HG03469 (cell line): ENCODE results near the gene TMEM94.
"Not testable (repeated sequence)": the region's sequence is repeated elsewhere in the genome, so short reads cannot be mapped to it uniquely, and the experiment has no call there.

Source experiments
- ATAC-seq: cut with Tn5 transposase; IDR thresholded peaks from one replicate; pipeline ENCODE4 v1.9.1; 2021; ENCODE audit warnings: mild to moderate bottlenecking, moderate library complexity, moderate number of reproducible peaks; ENCODE audit not compliant: unreplicated experiment

TMEM94 gene

DNA sequence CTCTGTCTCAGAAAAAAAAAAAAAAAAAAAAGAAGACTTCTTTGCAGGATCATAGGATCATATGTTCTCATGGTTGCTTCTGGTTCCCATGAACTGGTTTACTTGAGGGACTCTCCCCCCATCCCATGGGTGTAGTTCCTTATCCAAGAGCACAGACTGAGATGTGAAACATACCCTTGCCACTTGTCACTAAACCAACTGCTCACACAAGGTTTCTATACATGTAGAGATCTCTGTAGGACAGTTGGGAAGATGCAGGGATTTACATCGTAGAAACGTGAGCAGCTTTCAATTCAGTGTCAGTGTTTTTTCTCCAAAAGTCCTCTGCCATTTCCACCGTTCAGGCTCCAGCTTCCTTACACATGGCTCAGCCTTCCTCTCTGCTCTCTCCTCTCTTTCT lies 11.1 kb upstream of the TMEM94 start:
- no peak for ATAC-seq

DNA sequence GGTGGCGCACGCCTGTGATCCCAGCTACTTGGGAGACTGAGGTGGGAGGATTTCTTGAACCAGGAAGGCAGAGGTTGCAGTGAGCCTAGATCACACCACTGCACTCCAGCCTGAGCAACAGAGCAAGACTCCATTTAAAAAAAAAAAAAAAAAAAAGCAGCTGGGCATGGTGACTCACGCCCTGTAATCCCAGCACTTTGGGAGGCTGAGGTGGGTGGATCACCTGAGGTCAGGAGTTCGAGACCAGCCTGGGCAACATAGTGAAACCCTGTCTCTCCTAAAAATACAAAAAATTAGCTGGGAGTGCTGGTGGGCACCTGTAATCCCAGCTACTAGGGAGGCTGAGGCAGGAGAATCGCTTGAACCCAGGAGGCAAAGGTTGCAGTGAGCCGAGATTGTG lies 10.5 kb upstream of the TMEM94 start:
- ATAC-seq, result not testable (repeated sequence)

DNA sequence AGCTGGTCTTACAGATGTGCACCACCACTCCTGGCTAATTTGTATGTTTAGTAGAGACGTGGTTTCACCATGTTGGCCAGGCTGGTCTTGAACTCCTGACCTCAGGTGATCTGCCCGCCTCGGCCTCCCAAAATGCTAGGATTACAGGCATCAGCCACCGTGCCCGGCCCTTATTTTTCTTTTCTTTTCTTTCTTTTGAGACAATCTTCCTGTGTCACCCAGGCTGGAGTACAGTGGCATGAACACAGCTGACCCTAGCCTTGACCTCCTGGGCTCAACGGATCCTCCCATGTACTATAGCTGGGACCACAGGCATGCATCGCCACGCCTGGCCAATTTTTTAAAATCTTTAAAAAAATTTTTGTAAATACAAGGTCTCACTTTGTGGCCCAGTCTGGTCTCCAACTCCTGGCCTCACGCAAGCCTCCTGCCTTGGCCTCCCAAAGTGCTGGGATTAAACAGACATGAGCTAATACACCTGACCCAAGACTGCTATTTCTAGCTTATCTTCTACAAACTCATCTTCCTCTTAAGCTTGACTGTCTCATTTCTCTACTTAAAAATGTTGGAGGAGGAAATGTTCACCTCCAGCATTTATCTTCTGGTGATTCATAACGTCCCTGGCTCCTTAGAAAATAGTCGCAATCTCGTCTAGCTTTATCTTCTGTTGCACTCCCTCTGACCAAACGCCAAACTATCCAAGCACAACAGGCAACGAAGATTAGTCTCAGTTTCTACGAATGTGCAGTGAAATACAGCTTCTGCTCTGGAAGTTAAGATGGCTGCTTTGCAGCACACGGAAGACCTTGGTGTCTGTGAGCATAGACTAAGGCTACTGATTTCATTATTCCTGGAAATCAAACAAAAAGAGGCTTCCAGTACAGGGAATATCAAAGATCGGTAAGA lies 8.2 kb upstream of the TMEM94 start:
- no peak for ATAC-seq

DNA sequence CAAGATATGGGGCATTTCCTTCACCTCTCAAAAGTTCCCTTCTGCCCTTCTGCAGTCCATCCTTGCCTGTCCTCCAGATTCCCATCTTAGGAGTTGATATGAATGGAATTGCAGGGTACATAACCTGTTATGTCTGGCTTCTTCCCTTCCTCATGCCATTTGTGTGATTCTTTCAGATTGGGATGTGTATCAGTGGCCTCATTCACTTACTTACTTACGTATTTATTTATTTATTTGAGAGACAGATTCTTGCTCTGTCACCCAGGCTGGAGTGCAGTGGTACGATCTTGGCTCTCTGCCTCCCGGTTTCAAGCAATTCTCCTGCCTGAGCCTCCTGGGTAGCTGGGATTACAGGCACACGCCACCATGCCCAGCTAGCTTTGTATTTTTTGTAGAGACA lies 6.2 kb upstream of the TMEM94 start:
- ATAC-seq, result no peak

DNA sequence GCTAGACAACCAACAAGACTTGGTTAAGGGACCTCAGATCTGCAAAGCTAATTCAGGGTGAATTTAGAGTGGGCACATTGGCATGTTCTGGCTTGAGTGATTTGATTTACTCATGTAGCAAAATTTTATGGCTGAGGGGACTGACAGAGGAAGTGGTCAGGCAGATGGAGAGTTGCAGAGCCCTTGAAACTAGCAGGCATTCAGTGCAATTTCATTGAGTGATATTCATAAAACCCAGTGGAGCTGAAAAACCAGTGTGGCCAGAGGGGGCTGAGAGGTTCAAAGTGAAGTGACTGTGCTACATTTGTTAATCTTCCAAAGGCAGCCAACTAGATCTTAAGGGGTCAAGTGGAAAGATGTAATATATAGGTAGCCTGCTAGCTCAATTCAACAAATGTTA lies 2.2 kb upstream of the TMEM94 start:
- no peak for ATAC-seq

DNA sequence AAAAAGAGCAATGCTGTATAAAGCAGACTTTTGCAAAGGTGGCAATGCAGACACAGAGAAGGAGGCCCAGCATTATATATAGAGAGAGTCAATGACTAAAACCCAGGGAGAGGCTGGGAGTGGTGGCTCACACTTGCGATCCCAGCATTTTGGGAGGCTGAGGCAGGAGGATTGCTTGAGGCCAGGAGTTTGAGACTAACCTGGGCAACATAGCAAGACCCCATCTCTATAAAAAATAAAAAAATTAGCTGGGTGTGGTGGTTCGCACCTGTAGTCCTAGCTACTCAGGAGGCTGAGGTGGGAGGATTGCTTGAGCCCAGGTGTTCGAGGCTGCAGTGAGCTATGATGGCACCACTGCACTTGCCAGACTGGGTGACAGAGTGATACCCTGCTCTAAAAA lies 1.8 kb upstream of the TMEM94 start:
- not testable (repeated sequence) for ATAC-seq

DNA sequence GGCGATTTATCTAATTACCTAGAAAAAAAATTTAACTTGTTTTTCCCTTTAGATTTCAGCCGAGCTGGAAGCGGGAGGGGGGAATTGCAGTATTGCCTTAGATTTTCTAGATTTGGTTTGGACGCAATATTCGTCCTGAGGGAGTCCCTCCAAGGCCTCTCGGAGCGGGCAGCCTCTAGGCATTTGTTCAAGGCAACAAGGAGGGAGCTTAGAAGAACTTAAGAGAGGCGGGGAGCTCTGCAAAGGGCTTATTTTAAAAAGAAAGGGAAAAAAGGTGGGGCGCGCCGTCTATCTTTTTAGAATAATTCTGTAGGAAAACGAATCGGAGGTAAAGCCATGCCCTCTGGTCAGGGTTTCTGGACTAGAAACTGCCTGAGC lies 407 bp upstream of the TMEM94 start:
- ATAC-seq, result no peak

DNA sequence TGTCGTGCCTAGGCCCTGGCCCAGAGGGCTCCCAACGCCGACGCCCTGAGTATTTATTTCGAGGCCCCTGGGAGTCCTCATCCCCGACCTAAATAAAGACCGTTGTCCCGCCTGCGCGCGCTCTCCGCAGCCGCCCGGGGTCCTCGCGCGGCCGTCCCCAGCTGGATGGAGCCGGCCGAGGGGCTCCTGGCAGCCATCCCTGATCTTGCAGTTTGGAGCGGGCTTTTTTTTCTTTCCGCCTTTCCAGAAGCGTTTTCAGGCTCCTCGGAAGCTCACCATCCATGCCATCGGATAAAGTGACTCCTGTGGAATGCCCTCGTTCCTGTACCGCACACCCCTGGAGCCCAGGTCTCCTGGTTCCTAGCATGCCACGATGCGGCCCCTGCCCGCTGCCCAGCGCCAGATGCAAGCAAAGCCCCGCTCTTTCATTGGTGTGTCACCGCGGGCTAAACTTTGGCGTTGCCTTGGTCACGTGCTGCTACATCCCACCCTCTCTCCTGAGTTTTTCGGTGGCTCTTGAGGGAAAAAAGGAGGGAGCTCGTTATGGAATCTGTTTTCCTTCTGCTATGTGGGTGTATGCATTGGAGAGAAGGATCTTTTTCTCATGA lies 716 bp downstream of the TMEM94 start:
- no peak for ATAC-seq

DNA sequence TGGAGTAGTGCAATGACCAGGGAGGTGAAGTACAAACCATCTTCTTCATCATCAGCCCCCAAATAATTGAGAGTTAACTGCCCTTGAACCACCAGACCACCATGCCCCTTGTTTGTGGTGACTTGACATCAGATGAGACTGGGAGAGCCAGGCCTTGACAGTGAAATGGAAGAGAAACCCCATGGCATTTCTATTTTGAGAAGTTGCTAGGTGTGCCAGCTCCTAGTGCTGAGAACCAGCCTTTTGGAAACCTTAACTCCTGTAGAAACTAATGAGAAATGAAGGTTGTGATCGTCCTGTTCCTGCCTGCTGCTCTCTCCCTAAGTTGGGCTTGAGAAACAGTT lies 2.8 kb downstream of the TMEM94 start:
- no peak for ATAC-seq

DNA sequence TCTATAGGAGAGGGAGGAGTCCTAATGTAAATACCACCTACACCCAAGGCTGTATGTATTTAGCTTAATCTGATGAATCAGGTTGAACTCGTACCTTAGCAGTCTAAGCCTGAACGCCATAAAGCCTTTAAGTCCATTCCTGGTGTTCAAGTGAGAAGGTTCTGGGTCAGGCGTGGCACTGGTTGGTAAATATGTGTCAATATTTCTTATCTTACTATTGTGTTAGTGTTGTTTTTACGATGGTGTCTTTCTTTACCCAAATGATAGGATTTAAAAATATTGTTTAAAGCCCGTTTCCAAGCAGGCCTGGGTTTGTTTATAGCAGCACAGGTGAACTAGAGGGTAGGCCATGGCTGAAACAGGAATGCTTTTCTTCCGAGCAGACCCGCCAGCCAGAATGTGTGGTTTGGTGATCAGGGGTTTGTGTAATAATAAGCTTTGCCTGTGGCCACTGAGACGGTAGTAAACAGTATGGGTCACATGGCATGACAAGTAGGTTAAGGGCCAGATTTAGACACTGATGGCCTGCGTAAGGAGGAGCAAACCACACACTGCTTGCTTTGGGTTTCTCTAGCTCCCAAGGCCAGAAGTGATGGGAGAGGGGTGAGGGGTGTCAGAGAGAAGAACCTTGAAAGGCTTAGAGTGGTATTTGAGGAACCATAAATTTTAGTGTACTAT lies 3.3 kb downstream of the TMEM94 start:
- ATAC-seq, result no peak

DNA sequence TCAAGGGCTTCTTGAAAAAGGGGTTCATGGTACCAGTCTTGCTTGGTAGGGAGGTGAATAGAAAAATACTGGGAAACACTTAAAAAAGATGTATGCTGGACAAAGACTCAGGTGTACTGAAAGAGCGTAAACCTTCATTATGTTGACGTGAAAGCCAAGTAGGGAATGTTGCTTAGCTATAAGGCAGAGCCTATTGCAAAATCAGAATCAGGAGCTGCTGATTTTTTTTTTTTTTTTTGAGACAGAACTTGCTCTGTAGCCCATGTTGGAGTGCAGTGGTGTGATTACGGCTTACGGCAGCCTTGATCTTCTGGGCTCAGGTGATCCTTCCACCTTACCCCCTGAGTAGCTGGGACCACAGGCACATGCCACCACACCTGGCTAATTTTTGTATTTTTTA lies 3.9 kb downstream of the TMEM94 start:
- no peak for ATAC-seq

DNA sequence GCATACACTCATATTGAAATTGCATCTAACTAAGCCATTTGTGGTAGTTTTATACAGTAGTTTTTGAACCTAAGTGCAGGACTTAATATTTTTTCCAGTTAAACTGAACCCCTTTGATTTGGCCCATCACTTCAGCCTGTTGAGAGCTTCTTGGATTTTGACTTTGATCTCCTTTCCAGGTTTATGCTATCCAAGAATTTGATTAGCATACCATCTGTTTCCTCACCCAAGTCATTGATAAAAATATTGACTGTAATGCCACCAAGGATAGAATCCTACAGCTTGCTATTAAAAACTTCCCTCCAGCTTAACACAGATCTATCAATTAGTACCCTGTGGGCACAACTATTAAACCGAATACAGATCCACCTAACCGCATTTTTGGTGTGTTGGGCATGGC lies 7.2 kb downstream of the TMEM94 start:
- ATAC-seq, result no peak

DNA sequence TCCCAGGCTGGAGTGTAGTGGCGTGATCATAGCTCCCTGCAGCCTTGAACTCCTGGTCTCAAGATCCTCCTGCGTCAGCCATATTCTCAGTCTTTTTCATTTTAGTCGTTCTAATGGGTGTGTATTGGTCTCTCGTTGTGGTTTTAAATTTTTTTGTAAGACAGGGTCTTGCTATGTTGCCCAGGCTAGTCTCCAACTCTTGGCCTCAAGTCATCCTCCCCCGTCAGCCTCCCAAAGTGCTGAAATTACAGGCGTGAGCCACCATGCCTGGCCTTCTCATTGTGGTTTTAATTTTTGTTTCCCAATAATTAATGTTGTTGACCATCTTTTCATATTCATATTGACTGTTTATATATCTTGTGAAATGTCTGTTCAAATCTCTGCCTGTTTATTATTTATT lies 8.6 kb downstream of the TMEM94 start:
- ATAC-seq, result no peak

DNA sequence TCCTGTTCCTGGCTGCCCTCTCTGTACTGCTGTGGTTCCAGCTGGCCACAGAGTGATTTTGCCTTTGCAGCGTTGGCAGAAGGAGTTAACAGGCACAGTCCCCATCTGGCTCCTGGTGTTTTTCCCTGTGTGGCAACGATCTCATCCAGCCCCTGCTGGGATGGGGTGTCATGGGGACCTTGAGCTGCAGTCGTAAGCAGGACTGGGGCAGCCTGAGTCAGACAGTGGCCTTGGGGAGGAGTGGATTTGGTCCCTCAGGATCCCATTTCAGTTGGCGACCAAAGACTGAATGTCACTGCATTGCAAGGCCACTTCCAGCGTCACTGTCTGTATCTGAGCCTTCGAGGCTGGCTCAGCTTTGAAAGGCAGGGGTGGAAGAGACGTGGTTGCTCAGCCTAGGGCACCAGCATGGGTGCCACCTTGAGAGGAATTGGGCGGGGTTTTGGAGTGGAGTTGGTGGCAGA lies 11.9 kb downstream of the TMEM94 start:
- no peak for ATAC-seq

DNA sequence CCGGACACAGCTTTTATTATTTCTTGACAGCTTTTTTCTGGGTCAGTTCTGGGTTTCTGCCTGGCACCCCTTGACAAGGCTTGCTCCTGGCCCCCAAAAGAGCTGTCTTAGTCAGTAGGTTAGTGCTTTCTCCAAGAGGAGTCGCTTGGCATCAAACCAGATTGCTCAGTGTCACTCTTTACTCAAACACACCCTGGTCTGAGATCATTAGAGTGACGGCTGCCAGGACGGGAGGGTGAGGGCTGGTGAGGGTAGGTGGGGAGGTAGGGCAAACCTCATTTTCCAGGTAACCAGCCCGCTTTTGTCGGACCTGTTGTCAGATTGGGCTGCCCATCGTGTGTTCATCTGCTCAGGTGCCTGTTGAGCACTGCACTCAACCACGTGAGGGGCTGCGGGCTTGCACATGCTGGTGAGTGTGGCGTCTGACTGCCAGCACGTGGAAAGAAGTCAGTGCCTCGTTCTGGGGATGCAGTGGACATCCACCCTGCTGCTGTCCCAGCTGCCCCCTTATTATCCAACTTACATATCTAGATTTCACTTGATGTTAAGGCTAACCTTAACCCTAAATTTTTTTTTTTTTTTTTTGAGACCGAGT lies 12.4 kb downstream of the TMEM94 start:
- no peak for ATAC-seq

DNA sequence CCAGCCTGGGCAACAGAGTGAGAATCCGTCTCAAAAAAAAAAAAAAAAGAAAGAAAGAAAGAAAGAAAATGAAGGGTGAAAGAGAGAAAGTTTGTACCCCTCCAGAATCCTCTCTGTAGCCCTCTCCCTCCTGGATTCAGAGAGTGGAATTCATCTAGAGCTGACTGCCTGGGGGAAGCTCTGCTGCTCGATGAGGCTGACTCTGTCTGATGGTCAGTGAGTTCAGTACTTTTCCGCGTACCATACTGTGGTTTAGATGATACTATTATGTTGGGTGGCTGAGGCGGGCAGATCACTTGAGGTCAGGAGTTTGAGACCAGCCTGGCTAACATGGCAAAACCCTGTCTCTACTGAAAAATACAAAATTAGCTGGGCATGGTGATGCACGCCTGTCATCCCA lies 14.8 kb downstream of the TMEM94 start:
- no peak for ATAC-seq

DNA sequence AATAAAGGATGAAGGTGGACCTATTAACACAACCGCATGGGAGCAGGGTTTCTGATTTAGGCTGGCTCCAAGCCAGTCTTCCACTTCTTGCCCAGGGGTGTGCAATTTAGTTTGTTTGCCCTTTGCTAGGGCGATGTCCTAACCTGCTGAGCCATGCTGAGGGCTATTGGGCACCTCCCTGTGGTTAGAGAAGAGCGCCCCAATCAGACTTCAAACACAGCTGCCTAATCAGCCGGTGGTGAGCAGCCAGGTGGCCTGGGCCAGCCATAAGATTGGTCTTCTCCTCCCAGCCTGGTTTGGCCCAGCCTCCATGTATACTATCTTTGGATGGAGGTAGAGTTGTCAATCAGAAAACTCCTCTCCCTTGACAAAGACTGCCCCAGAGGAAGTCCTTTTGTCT lies 15.7 kb downstream of the TMEM94 start:
- ATAC-seq, result no peak

DNA sequence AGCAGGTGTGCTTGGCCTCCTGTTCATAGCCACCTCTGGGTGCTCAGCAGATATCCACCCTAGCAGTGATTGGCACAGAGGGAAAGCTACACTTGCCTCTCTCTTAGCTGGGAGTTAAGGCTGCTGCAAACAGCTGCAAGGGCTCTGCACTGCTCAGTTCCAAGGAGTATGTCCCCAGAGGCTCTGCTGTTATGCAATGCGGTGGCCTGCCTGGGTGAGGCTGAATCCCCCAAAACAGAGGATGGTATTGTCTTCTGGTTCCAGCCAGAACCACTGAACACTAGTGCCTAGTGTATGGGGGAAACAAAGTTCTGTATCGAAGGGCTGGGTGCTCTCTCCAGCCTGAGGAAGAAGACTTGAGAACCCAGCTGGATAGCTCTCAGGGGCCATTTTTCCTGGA lies 16.8 kb downstream of the TMEM94 start:
- no peak for ATAC-seq

DNA sequence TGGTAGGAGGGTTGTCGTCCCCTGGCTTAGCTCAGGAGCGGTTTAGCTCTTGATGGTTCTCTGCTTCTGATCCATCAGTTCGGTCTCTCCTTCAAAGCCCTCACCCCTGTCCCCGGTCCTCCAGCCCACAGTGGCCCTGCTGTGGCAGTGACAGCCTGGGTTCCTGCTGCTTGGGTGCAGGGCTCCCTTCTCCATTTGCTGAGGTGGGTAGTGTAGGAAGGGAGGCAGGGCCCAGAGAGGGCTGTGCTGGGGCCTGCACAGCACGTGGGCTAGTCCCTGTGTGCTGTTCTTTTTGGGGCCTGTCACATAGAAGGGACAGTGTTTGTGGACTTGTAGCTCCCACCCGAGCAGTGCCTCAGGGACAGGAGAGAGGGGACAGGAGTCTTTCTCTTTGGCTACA lies 18.3 kb downstream of the TMEM94 start:
- ATAC-seq, result no peak

DNA sequence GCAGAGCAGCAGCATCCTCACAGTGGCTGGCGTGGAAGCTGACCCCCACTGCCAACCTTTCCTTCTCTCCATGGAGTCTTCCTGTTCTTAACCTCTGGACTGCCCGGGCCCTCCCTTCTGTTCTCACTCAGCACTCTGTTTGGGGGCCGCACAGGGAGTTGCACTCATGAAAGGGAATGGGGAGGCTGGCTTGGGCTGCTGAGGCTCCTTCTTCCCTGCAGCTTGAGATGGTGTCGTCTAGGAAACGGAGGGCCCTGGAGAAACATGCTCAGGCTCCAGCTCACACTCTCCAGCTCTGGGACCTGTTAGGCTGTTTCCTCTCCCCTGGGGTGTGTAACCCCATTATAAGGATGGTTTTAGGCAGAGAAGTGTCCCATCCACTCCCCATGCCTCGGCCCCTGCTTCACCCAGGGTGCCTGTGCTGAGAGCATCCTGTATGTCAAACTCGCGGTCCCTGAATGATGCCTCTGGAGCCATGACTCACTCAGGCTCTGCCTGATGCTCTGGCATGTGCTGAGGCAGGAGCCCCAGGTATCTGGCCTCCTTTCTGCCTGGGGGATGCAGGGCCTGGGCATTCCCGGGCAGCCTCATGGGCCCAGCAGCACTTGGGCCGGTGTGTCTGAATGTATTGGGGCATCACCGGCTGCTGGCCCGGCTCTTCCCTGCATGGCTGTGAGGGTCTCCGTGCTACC lies 18.9 kb downstream of the TMEM94 start:
- ATAC-seq, result no peak

DNA sequence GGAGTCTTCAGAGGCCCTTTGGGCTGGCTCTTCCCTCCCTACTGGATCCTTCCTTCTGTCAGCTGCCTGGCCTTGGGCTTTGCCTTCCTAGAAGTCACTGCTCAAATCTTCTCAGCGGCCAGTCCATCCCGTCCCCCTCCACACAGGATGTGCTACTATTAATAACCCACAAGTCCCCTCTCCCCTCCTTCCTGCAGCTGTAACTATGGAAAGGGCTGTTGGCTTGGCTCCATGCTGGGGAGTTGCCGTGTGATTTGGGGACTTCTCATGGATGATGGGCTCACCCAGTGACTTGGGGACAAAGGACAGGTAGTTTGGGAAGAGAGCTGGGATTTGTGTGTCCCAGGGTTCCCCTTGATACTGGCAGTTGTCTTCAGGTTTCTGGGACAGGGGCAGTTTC lies 19.4 kb downstream of the TMEM94 start:
- ATAC-seq, result no peak
